Head of caudate nucleus (tissue), 42 donors: ENCODE results near the gene CAPNS1.

ENCODE experiments used
- DNase-seq, 42 donors: peaks; one replicate each; pipeline versions ENCODE4 v3.0.0 to v3.0.0-alpha.2; 2020 to 2021; ENCODE audit warnings: mixed read lengths in 7 of 42
- intact Hi-C: fragments of 100-400 bp; cut with DNase I; formaldehyde crosslinking; loops from one replicate; pipeline ENCODE4 v1.15.0; 2022

The CAPNS1 gene

GRCh38 chr19:36139473-36140303 is at the start of gene CAPNS1:
Gene CAPNS1 (plus strand): TSS chr19:36140066. CDS start chr19:36141012, 946 bp downstream.
- intact Hi-C loops = loop anchor here (1.0 kb wide), 1 partner anchor 24 kb away; the partner anchor contains the start of gene TBCB
- peak; percentile 94 to 99 (median 98) for DNase-seq

GRCh38 chr19:36090910-36091695 is 48.8 kb upstream of the CAPNS1 start:
- intact Hi-C loops = no loop called here
- DNase-seq = no peak

GRCh38 chr19:36092566-36092965 is 47.3 kb upstream of the CAPNS1 start:
- intact Hi-C loops = no loop called here
- peak in 4 of 42 donors; percentile 19 to 35 (median 23) for DNase-seq

- intact Hi-C loops = no loop called here
- no peak for DNase-seq
Measured at GRCh38 chr19:36093146-36093662, 46.7 kb upstream of the CAPNS1 start.

GRCh38 chr19:36093687-36094086 is 46.2 kb upstream of the CAPNS1 start:
- intact Hi-C loops = no loop called here
- DNase-seq = peak in 35 of 42 donors; percentile 12 to 90 (median 60)

GRCh38 chr19:36097036-36097435 is 42.8 kb upstream of the CAPNS1 start:
- DNase-seq = peak; percentile 23 to 95 (median 82)

GRCh38 chr19:36099166-36099785 is 40.6 kb upstream of the CAPNS1 start:
- no peak for DNase-seq
- intact Hi-C loops = no loop called here

More at GRCh38 chr19:36097036-36097435, 42.8 kb upstream of the CAPNS1 start:
- intact Hi-C loops = no loop called here

- intact Hi-C loops = no loop called here
- DNase-seq = peak in 14 of 42 donors; percentile 20 to 63 (median 32)
Measured at GRCh38 chr19:36100476-36100875, 39.4 kb upstream of the CAPNS1 start.

- intact Hi-C loops = no loop called here
- no peak for DNase-seq
Measured at GRCh38 chr19:36101550-36102327, 38.1 kb upstream of the CAPNS1 start.

GRCh38 chr19:36103040-36103626 is 36.7 kb upstream of the CAPNS1 start:
- DNase-seq = no peak
- intact Hi-C loops = no loop called here

GRCh38 chr19:36103842-36104552 is 35.9 kb upstream of the CAPNS1 start:
- DNase-seq = no peak
- intact Hi-C loops = no loop called here

GRCh38 chr19:36106441-36106840 is 33.4 kb upstream of the CAPNS1 start:
- no peak for DNase-seq

GRCh38 chr19:36106991-36107390 is 32.9 kb upstream of the CAPNS1 start:
- DNase-seq = no peak
- intact Hi-C loops = no loop called here

More at GRCh38 chr19:36106441-36106840, 33.4 kb upstream of the CAPNS1 start:
- intact Hi-C loops = no loop called here

GRCh38 chr19:36108684-36109083 is 31.2 kb upstream of the CAPNS1 start:
- intact Hi-C loops = no loop called here
- no peak for DNase-seq

GRCh38 chr19:36110487-36111199 is 29.2 kb upstream of the CAPNS1 start, which contains the start of gene OVOL3:
Gene OVOL3 (plus strand): TSS chr19:36111143. CDS start chr19:36111203, 60 bp downstream.
- no peak for DNase-seq
- intact Hi-C loops = no loop called here

- DNase-seq = no peak
- intact Hi-C loops = no loop called here
Measured at GRCh38 chr19:36111200-36111539, 28.7 kb upstream of the CAPNS1 start.

GRCh38 chr19:36112678-36113077 is 27.2 kb upstream of the CAPNS1 start:
- intact Hi-C loops = no loop called here
- DNase-seq = no peak
